Keratinocyte (primary cell): Measurements from ENCODE around the gene CLIP2. TPM values are rescaled to one million over a fixed set of nuclear protein-coding genes. Genes with fewer than 3 reads are reported as not detected.
"Not testable (repeated sequence)": the region's sequence is repeated elsewhere in the genome, so short reads cannot be mapped to it uniquely, and the experiment has no call there.

ENCODE experiments used
- DNase-seq: peaks from one replicate; pipeline ENCODE4 v3.0.0-alpha.2; 2011; ENCODE audit warnings: low read depth, missing footprints, low spot score
- FAIRE-seq: peaks from 2 replicates; lab custom pipeline; 2011; peaks lifted over from hg19 to GRCh38; lab: Jason Lieb, UNC
- H2AFZ ChIP-seq: 2 replicates; pipeline ENCODE4 v1.6.0; 2012; ENCODE audit warnings: low read length, control low read depth, inconsistent platforms; ENCODE audit not compliant: control insufficient read depth
- H3K27ac ChIP-seq: 2 replicates; pipeline ENCODE4 v1.5.1; 2011; ENCODE audit warnings: low read length; ENCODE audit not compliant: control insufficient read depth, insufficient read depth
- H3K27me3 ChIP-seq: 3 replicates; pipeline ENCODE4 v1.6.0; 2011; ENCODE audit warnings: low read length; ENCODE audit not compliant: control insufficient read depth, insufficient read depth; ENCODE audit errors: extremely low read depth
- H3K36me3 ChIP-seq, 2 experiments: 2 replicates in 1 of 2; 3 replicates in 1 of 2; pipeline ENCODE4 v1.5.1; 2011; ENCODE audit warnings: low read length in 2 of 2, mild to moderate bottlenecking in 1 of 2; ENCODE audit not compliant: control insufficient read depth in 2 of 2, insufficient read depth in 2 of 2; ENCODE audit errors: extremely low read depth in 1 of 2
- H3K4me1 ChIP-seq: 3 replicates; pipeline ENCODE4 v1.5.1; 2011; ENCODE audit warnings: low read length; ENCODE audit not compliant: control insufficient read depth, insufficient read depth; ENCODE audit errors: extremely low read depth
- H3K4me2 ChIP-seq: 3 replicates; pipeline ENCODE4 v1.6.0; 2011; ENCODE audit warnings: low read depth, low read length; ENCODE audit not compliant: control insufficient read depth, insufficient read depth; ENCODE audit errors: extremely low read depth
- H3K4me3 ChIP-seq, 3 experiments: fragments of 200-600 bp in 1 of 3; sonication (generic) in 1 of 3; 2 replicates in 2 of 3; 3 replicates in 1 of 3; pipeline ENCODE4 v1.5.1; 2011 to 2016; ENCODE audit warnings: low read length in 3 of 3, mild to moderate bottlenecking in 3 of 3, control low read depth in 2 of 3, inconsistent platforms in 1 of 3, low read depth in 1 of 3, mixed read lengths in 1 of 3, mixed run types in 1 of 3, moderate library complexity in 1 of 3; ENCODE audit not compliant: control insufficient read depth in 2 of 3, insufficient read depth in 2 of 3; ENCODE audit errors: extremely low read depth in 1 of 3
- H3K79me2 ChIP-seq: 2 replicates; pipeline ENCODE4 v1.6.0; 2012; ENCODE audit warnings: low read length; ENCODE audit not compliant: control insufficient read depth, insufficient read depth
- H3K9ac ChIP-seq: 3 replicates; pipeline ENCODE4 v1.6.0; 2011; ENCODE audit warnings: low read length; ENCODE audit not compliant: control insufficient read depth, insufficient read depth; ENCODE audit errors: extremely low read depth
- H3K9me1 ChIP-seq: 3 replicates; pipeline ENCODE4 v1.6.0; 2011; ENCODE audit warnings: low read length; ENCODE audit not compliant: control insufficient read depth, insufficient read depth; ENCODE audit errors: extremely low read depth
- H3K9me3 ChIP-seq: 2 replicates; pipeline ENCODE4 v1.5.1; 2012; ENCODE audit warnings: low read depth, low read length; ENCODE audit not compliant: control insufficient read depth
- H4K20me1 ChIP-seq: 3 replicates; pipeline ENCODE4 v1.6.0; 2011; ENCODE audit warnings: low read length; ENCODE audit not compliant: control insufficient read depth, insufficient read depth; ENCODE audit errors: extremely low read depth
- CTCF ChIP-seq, 3 experiments: IDR thresholded peaks in 1 of 3; conservative IDR thresholded peaks in 1 of 3; optimal IDR thresholded peaks in 1 of 3; 2 replicates in 2 of 3; 3 replicates in 1 of 3; pipeline versions ENCODE3 to v1.5.1; 2011; ENCODE audit warnings: low read length in 3 of 3, mild to moderate bottlenecking in 3 of 3, moderate library complexity in 2 of 3, control low read depth in 1 of 3, inconsistent platforms in 1 of 3; ENCODE audit not compliant: insufficient read depth in 2 of 3; ENCODE audit errors: extremely low read depth in 1 of 3
- EZH2 ChIP-seq: IDR thresholded peaks from one replicate; pipeline ENCODE4 v1.6.1; 2012; ENCODE audit warnings: inconsistent platforms, mild to moderate bottlenecking, low read length, moderate library complexity
- dilution Hi-C: fragments of 300-500 bp; cut with MboI; formaldehyde crosslinking; loops from one replicate; pipeline ENCODE4 v1.7.0; 2020; ENCODE audit warnings: low sequenced_read_pairs; ENCODE audit not compliant: extremely low pct_ligation_motif_present
- polyA plus RNA-seq, 5 experiments: library from polyadenylated mRNA; depleted of rRNA in 3 of 5; stranded (reverse) in 3 of 5; stranded (forward) in 1 of 5; unstranded in 1 of 5; fragments of >200 nt; gene quantifications; 1 replicate in 1 of 5; 2 replicates in 3 of 5; 3 replicates in 1 of 5; pipeline versions ENCODE4 v1.2.1 to v1.2.3, GENCODE V29; 2011 to 2012; ENCODE audit warnings: missing spikeins in 2 of 5, low read depth in 1 of 5, low replicate concordance in 1 of 5

The CLIP2 gene
- polyA plus RNA-seq, 1 donor (not counting 4 experiments of a cell fraction or from before 2014, with no cell fraction given): 2.6 TPM

GRCh38 chr7:74418538-74418937, 129.3 kb downstream of the CLIP2 start:
- Histone ChIP-seq H3K27me3 (no peaks in the 10 kb centered on the region), H2AFZ (no peak overlapping the region), H3K9ac (no peak overlapping the region), H3K79me2 (no peaks in the 10 kb centered on the region), H3K36me3 (no peaks in the 10 kb centered on the region), H3K4me3 (no peak overlapping the region), H3K9me3 (no peaks in the 10 kb centered on the region), H3K9me1 (no peaks in the 10 kb centered on the region), H3K4me1 (no peaks in the 10 kb centered on the region), H4K20me1 (no peaks in the 10 kb centered on the region), H3K4me2 (no peak overlapping the region), H3K27ac (no peak overlapping the region)
- no peak for FAIRE-seq
- no peak for DNase-seq
- dilution Hi-C loops: no loop called here
- no peak for TF ChIP-seq EZH2
- TF ChIP-seq CTCF (optimal IDR thresholded peaks at IDR 0.05 in 1 of 3, IDR thresholded peaks at IDR 0.05 in 1 of 3, conservative IDR thresholded peaks at IDR 0.05 in 1 of 3; ENCODE audit: extremely low read depth in 1 of 3, insufficient read depth in 2 of 3, low read length in 3 of 3): no peak

- H3K36me3 ChIP-seq, dilution Hi-C loops, H4K20me1 ChIP-seq, H3K9me3 ChIP-seq, H3K27me3 ChIP-seq, H3K79me2 ChIP-seq, H3K4me2 ChIP-seq, H3K27ac ChIP-seq, H3K9ac ChIP-seq, H3K4me3 ChIP-seq, H2AFZ ChIP-seq, H3K9me1 ChIP-seq, FAIRE-seq, H3K4me1 ChIP-seq, DNase-seq: not testable (repeated sequence)
Measured at GRCh38 chr7:74419232-74419631, 130.0 kb downstream of the CLIP2 start.

GRCh38 chr7:74420006-74420405, 130.8 kb downstream of the CLIP2 start:
- no peaks in the 10 kb centered on the region for H3K4me1 ChIP-seq
- no peak for FAIRE-seq
- DNase-seq: no peak
- H3K4me3 ChIP-seq: no peak overlapping the region
- H3K27me3 ChIP-seq: no peaks in the 10 kb centered on the region
- no peak overlapping the region for H2AFZ ChIP-seq
- no peak overlapping the region for H3K9ac ChIP-seq
- H3K9me3 ChIP-seq: no peaks in the 10 kb centered on the region
- H3K4me2 ChIP-seq: no peak overlapping the region
- no peak overlapping the region for H3K27ac ChIP-seq
- no peaks in the 10 kb centered on the region for H3K9me1 ChIP-seq
- no peaks in the 10 kb centered on the region for H3K79me2 ChIP-seq
- no peaks in the 10 kb centered on the region for H4K20me1 ChIP-seq
- no peak for TF ChIP-seq EZH2
- no peak for TF ChIP-seq CTCF (optimal IDR thresholded peaks at IDR 0.05 in 1 of 3, IDR thresholded peaks at IDR 0.05 in 1 of 3, conservative IDR thresholded peaks at IDR 0.05 in 1 of 3; ENCODE audit: extremely low read depth in 1 of 3, insufficient read depth in 2 of 3, low read length in 3 of 3)
- dilution Hi-C loops: no loop called here
- H3K36me3 ChIP-seq: no peaks in the 10 kb centered on the region
